ENCODE results near the gene IRF3.
A peak's percentile ranks its signal among the peaks of the same experiment; 100 is the strongest.

The IRF3 gene

DNA sequence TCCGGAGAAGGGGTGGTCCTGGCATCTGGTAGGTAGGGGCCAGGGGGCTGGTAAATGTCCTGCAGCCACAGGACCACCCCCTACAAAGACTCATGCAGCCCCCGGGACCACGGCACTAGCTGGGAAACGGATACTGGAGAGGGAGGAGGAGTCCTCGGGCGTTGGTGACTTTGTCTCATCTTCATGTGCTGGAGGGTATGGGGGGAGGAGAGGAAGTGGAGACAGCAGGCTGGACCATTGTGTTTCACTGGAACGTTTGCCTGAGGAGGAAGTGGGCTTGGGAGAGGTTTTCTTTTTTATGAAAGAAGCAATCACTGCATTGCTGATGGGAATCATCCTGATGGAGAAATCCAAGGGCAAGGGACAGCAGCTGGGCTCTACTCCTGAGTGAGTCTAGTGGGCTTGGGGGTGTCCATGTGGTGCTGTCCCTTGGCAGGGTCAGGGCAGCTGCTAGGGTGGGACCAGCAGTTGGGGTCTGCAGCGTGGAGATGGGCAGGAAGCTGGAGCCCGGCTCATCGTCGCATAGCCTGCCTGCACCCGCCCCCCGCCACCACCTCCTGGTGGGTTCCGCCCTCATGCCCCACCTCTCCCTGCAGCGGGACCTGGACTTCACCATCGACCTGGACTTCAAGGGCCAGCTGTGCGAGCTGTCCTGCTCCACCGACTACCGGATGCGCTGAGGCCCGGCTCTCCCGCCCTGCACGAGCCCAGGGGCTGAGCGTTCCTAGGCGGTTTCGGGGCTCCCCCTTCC is 22.1 kb upstream of the IRF3 start:
- no peak overlapping the region for H3K4me3 ChIP-seq (ENCODE audit: low read length)
- DNase-seq (ENCODE audit: low read depth), result no peak
- TF ChIP-seq, protein P1, sequence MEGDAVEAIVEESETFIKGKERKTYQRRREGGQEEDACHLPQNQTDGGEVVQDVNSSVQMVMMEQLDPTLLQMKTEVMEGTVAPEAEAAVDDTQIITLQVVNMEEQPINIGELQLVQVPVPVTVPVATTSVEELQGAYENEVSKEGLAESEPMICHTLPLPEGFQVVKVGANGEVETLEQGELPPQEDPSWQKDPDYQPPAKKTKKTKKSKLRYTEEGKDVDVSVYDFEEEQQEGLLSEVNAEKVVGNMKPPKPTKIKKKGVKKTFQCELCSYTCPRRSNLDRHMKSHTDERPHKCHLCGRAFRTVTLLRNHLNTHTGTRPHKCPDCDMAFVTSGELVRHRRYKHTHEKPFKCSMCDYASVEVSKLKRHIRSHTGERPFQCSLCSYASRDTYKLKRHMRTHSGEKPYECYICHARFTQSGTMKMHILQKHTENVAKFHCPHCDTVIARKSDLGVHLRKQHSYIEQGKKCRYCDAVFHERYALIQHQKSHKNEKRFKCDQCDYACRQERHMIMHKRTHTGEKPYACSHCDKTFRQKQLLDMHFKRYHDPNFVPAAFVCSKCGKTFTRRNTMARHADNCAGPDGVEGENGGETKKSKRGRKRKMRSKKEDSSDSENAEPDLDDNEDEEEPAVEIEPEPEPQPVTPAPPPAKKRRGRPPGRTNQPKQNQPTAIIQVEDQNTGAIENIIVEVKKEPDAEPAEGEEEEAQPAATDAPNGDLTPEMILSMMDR (IDR thresholded peaks at IDR 0.05; ENCODE audit: insufficient read depth, low read depth, low read length, missing control alignments), result no peak

DNA sequence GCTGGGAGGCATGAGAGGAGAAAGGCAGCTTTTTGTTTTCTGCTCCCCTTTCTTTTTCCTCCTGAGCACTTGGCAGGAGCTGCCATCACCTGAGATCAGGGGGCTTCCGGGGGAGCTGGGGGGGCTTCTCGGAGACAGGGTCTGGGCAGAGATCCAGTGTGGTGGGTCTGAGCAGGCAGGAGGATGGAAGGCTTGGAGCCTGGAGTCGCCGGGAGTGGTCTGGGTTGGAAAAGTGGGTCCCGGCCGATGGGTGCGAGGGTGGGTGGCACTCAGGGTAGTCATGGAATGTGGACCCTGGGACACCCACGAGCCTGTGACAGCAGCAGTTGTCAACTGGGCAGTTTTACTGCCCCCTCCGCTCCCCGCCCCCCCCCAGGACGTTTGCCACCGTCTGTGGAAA is 21.5 kb upstream of the IRF3 start:
- TF ChIP-seq, protein P1 (IDR thresholded peaks at IDR 0.05; ENCODE audit: insufficient read depth, low read depth, low read length, missing control alignments), result no peak
- no peak overlapping the region for H3K4me3 ChIP-seq (ENCODE audit: low read length)
- DNase-seq (ENCODE audit: low read depth), result no peak

DNA sequence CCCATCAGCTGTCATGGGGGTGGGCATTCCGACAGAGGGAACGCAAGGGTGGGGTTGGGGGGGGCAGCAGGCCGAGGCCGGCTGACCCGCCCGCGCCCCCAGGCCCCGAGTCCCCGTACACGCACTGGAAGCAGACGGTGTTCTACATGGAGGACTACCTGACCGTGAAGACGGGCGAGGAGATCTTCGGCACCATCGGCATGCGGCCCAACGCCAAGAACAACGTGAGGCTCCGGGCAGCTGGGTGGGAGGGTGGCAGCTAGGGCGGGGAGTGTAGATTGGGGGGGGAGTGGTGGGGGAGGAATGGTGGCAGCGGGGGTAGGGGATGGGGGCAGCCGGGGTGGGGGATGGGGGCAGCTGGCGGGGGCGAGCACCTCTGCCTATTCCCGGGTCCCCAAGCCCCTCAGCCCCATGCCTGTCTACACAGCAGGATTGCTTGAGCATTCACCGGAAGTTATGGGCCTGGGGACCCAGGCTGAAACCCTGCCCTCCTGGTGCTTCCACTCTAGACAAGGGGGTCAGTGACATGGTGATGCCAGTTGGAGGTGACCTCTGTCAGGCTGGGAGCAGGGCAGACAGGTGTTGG is 20.9 kb upstream of the IRF3 start:
- H3K4me3 ChIP-seq (ENCODE audit: low read length), result no peak overlapping the region
- no peak for DNase-seq (ENCODE audit: low read depth)
- TF ChIP-seq, protein P1 (IDR thresholded peaks at IDR 0.05; ENCODE audit: insufficient read depth, low read depth, low read length, missing control alignments), result no peak

DNA sequence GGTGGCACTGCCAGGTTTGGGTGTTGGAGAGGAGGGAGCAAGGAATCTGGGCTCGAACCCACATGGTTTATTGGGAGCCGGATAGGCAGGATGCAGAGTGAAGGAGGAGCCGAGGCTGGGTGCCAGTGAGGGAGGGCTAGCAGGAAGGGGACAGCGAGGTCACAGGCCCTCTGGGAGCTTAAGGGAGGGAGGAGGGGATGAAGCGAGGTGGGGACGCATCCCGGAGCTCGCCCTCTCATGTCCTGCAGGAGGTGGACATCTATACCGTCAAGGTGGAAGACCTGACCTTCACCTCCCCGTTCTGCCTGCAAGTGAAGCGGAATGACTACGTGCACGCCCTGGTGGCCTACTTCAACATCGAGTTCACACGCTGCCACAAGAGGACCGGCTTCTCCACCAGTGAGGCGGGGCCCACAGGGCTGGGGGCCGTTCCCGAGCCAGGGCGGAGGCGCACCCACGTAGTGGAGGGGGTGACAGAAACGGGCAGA is 20.2 kb upstream of the IRF3 start:
- DNase-seq (ENCODE audit: low read depth), result no peak
- TF ChIP-seq, protein P1 (IDR thresholded peaks at IDR 0.05; ENCODE audit: insufficient read depth, low read depth, low read length, missing control alignments), result no peak
- no peak overlapping the region for H3K4me3 ChIP-seq (ENCODE audit: low read length)

DNA sequence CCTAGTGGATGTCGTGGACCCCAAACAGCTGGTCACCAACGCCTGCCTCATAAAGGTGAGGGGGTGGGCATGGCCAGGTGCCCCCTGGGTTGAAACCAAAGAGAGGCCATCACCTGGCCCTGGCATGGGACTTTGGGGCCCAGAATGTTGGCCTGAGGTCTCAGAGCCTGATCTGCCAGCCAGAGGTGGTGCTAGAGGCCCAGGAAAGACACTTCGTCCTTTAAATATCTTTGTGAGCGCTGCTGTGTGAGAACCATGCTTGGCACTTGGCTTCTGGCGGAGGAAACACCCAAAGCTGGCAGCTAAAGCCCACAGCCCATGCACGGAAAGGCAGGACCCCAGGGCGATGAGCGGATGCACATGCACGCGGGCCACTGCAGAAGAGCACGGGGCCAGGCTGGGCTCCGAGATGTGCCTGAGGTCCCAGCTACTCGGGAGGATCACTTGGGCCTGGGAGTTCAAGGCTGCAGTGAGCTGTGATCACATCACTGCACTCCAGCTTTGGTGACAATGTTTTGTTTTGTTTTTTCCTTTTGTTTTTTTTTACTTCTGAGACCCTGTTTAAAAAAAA is 19.4 kb upstream of the IRF3 start:
- no peak overlapping the region for H3K4me3 ChIP-seq (ENCODE audit: low read length)
- TF ChIP-seq, protein P1 (IDR thresholded peaks at IDR 0.05; ENCODE audit: insufficient read depth, low read depth, low read length, missing control alignments), result no peak
- no peak for DNase-seq (ENCODE audit: low read depth)

DNA sequence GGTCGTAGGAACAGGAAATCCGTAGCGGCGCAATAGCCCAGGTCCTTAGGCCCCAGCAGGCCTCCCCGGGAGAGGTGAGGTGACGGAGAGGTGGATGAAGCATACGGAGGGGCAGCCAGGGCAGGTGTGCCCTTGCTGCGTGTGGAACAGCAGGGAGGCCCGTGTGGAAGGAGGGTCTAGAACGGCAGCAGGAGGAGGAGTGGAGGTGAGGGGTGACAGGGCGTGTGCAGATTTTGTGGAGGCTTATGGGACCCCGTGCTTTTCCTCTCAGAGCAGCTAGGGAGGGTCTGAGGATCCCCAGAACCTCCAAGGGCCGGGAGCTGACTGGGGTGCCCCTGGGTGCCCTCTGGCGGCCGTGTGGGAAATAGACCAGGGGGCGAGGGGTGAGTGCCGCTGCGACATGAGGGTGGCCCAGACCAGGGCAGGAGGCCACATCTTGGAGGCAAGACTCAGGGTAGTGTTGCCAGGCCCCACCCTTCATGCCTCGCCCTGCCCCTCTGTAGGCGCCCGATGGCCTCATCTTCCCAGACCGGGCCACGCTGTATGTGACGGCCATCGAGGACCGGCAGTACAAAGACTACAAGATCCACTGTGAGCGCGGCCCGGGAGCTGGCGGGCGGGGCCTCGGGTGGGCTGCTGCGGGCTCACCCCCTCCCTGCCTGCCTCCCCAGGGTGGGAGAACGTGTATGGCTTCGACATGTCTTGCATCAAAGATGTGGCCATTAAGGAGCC is 18.8 kb upstream of the IRF3 start:
- no peak for DNase-seq (ENCODE audit: low read depth)
- TF ChIP-seq, protein P1 (IDR thresholded peaks at IDR 0.05; ENCODE audit: insufficient read depth, low read depth, low read length, missing control alignments), result peak; percentile 64
- no peak overlapping the region for H3K4me3 ChIP-seq (ENCODE audit: low read length)

Measured in epithelial cell of esophagus (primary cell).